ENCODE measurements around the gene FNDC11. TPM values are rescaled to one million over a fixed set of nuclear protein-coding genes. Genes with fewer than 3 reads are reported as not detected.

FNDC11 gene
- total and polyA plus RNA-seq, 2 of the 13 experiments (the other 11 are each of a cell fraction or from before 2014, with no cell fraction given), result 0.07 TPM; not detected in 1

DNA sequence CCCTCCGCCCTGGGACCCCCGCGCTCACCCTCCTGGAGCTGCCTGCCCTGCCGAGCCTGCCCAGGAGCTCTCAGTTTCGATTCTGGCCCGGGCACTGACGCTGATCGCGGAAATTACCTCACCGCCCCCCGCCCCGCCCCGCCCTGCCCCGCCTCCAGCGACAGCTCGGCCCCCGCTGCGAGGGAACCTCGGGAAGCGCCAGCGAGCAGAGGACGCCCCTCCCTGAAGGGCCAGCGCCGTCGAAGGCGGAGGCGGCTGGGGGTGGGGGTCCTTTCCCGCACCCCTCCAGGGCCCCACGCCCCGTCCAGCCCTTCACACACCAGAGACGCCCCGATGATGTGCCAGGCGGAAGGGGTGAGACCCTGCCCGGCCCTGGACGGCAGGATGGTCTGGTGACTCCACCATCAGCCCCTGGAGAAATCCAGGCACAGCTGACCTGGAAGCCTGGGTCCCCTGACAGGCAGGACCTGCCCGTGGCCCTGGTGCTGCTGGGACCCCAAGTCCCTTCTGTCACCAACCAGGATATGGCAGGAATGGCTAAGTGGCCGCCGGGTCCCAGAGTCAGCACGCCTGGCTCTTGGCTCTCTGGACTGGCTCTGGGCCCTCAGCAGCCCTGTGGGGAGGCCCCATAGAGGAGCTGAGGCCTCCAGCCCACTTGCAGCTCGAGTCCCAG is 20.3 kb downstream of the FNDC11 start, which contains the start of gene HELZ2 (continued):
- TF ChIP-seq, protein P1, sequence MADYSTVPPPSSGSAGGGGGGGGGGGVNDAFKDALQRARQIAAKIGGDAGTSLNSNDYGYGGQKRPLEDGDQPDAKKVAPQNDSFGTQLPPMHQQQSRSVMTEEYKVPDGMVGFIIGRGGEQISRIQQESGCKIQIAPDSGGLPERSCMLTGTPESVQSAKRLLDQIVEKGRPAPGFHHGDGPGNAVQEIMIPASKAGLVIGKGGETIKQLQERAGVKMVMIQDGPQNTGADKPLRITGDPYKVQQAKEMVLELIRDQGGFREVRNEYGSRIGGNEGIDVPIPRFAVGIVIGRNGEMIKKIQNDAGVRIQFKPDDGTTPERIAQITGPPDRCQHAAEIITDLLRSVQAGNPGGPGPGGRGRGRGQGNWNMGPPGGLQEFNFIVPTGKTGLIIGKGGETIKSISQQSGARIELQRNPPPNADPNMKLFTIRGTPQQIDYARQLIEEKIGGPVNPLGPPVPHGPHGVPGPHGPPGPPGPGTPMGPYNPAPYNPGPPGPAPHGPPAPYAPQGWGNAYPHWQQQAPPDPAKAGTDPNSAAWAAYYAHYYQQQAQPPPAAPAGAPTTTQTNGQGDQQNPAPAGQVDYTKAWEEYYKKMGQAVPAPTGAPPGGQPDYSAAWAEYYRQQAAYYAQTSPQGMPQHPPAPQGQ (CRISPR knock-in tag; IDR thresholded peaks at IDR 0.05; ENCODE audit: borderline replicate concordance), result no peak
- TF ChIP-seq NRL (CRISPR knock-in tag; IDR thresholded peaks at IDR 0.05; ENCODE audit: borderline replicate concordance) (peak; percentile 97), ONECUT2 (CRISPR knock-in tag; IDR thresholded peaks at IDR 0.05) (no peak), KDM5A (IDR thresholded peaks at IDR 0.05; ENCODE audit: borderline replicate concordance, low read length) (no peak), NFYB (CRISPR knock-in tag; IDR thresholded peaks at IDR 0.05) (no peak), ZC3H13 (CRISPR knock-in tag; IDR thresholded peaks at IDR 0.05) (no peak), ZNF746 (CRISPR knock-in tag; IDR thresholded peaks at IDR 0.05) (no peak), CREM (IDR thresholded peaks at IDR 0.05) (no peak), CREM (CRISPR knock-in tag; IDR thresholded peaks at IDR 0.05) (no peak), CREB1 (IDR thresholded peaks at IDR 0.05) (no peak), CREB1 (CRISPR knock-in tag; IDR thresholded peaks at IDR 0.05) (no peak), GABPA (IDR thresholded peaks at IDR 0.05; ENCODE audit: low read depth, low read length) (peak; percentile 35), GABPA (CRISPR knock-in tag; IDR thresholded peaks at IDR 0.05; ENCODE audit: low read depth) (peak; percentile 45; the same call in 1 of the 2 replicates), EHMT2 (IDR thresholded peaks at IDR 0.05; ENCODE audit: borderline replicate concordance, low read depth, low read length) (no peak), FOXK2 (IDR thresholded peaks at IDR 0.05) (no peak), ELF4 (CRISPR knock-in tag; IDR thresholded peaks at IDR 0.05; ENCODE audit: borderline replicate concordance) (no peak), KMT2A (CRISPR knock-in tag; IDR thresholded peaks at IDR 0.05) (peak; percentile 12; the same call in 1 of the 2 replicates), TBP (CRISPR knock-in tag; IDR thresholded peaks at IDR 0.05) (no peak), FOXA3 (CRISPR knock-in tag; IDR thresholded peaks at IDR 0.05) (no peak), THYN1 (CRISPR knock-in tag; IDR thresholded peaks at IDR 0.05; ENCODE audit: borderline replicate concordance, low read depth) (no peak), ZNF326 (CRISPR knock-in tag; IDR thresholded peaks at IDR 0.05; ENCODE audit: borderline replicate concordance) (no peak), MED1 (CRISPR knock-in tag; IDR thresholded peaks at IDR 0.05) (peak; percentile 65), MEIS2 (CRISPR knock-in tag; IDR thresholded peaks at IDR 0.05) (no peak; the same call in 1 of the 2 replicates)
- TF ChIP-seq, protein P2, sequence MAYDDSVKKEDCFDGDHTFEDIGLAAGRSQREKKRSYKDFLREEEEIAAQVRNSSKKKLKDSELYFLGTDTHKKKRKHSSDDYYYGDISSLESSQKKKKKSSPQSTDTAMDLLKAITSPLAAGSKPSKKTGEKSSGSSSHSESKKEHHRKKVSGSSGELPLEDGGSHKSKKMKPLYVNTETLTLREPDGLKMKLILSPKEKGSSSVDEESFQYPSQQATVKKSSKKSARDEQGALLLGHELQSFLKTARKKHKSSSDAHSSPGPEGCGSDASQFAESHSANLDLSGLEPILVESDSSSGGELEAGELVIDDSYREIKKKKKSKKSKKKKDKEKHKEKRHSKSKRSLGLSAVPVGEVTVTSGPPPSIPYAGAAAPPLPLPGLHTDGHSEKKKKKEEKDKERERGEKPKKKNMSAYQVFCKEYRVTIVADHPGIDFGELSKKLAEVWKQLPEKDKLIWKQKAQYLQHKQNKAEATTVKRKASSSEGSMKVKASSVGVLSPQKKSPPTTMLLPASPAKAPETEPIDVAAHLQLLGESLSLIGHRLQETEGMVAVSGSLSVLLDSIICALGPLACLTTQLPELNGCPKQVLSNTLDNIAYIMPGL (CRISPR knock-in tag; IDR thresholded peaks at IDR 0.05; ENCODE audit: borderline replicate concordance in 1 of 2, low read depth in 1 of 2), result peak in 1 of 2 experiments; percentile 27; a peak in 2 of 4 replicates
- TF ChIP-seq, protein P3, sequence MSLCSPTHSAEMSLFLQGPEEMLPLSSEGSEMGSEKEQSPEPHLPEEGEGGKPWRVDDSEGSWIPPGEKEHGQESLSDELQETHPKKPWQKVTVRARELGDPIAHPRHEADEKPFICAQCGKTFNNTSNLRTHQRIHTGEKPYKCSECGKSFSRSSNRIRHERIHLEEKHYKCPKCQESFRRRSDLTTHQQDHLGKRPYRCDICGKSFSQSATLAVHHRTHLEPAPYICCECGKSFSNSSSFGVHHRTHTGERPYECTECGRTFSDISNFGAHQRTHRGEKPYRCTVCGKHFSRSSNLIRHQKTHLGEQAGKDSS (CRISPR knock-in tag; IDR thresholded peaks at IDR 0.05; ENCODE audit: borderline replicate concordance, low read depth), result 0 out of 2 replicates have a peak, but pooled peaks have one; percentile 18
- TF ChIP-seq, protein P4, sequence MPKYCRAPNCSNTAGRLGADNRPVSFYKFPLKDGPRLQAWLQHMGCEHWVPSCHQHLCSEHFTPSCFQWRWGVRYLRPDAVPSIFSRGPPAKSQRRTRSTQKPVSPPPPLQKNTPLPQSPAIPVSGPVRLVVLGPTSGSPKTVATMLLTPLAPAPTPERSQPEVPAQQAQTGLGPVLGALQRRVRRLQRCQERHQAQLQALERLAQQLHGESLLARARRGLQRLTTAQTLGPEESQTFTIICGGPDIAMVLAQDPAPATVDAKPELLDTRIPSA (CRISPR knock-in tag; IDR thresholded peaks at IDR 0.05; ENCODE audit: borderline replicate concordance), result no peak; the same call in 1 of the 2 replicates

Measured in HepG2 (cell line).